ENCODE results near the gene ADAMTS3.

Gene ADAMTS3

GRCh38 chr4:72446353-72447055, 122.5 kb downstream of the ADAMTS3 start:
- Histone ChIP-seq H3K56ac (ENCODE audit: low read length) (no peak overlapping the region), H3K27ac (ENCODE audit: low read depth, low read length) (no peak overlapping the region), H2BK5ac (ENCODE audit: low read length) (no peak overlapping the region), H3K79me2 (ENCODE audit: control insufficient read depth, insufficient read depth, low read length) (no peaks in the 10 kb centered on the region), H2BK15ac (replicated peaks; ENCODE audit: low read depth) (no peak overlapping the region), H3K4ac (ENCODE audit: low read depth, low read length) (no peak overlapping the region), H3K23ac (ENCODE audit: low read length) (no peak overlapping the region), H4K5ac (ENCODE audit: low read length) (no peak overlapping the region), H3K4me3 (ENCODE audit: low read length) (no peak overlapping the region), H2AK5ac (ENCODE audit: low read length) (no peak overlapping the region), H3K4me2 (ENCODE audit: low read length) (no peak overlapping the region), H3K36me3 (ENCODE audit: control insufficient read depth, insufficient read depth, low read length) (no peaks in the 10 kb centered on the region), H3K27me3 (ENCODE audit: insufficient read depth, low read length, poor library complexity) (no peaks in the 10 kb centered on the region), H3K4me1 (ENCODE audit: control insufficient read depth, low read depth, low read length) (no peaks in the 10 kb centered on the region), H3K18ac (ENCODE audit: low read length) (no peak overlapping the region), H2BK120ac (ENCODE audit: low read depth, low read length) (no peak overlapping the region), H3K9ac (ENCODE audit: low read length) (no peak overlapping the region), H4K8ac (ENCODE audit: low read depth, low read length) (no peak overlapping the region), H3K79me1 (ENCODE audit: low read length) (no peaks in the 10 kb centered on the region)
- no CpG with 5 or more reads among the region's 3 CpGs for WGBS (ENCODE audit: extremely low coverage, insufficient coverage, low lambda C conversion rate)
- DNase-seq, result no peak

GRCh38 chr4:72444092-72444491, 124.9 kb downstream of the ADAMTS3 start:
- H2AK5ac ChIP-seq (ENCODE audit: low read length), result no peak overlapping the region
- H3K36me3 ChIP-seq (ENCODE audit: control insufficient read depth, insufficient read depth, low read length), result no peaks in the 10 kb centered on the region
- H3K4me3 ChIP-seq (ENCODE audit: low read length), result no peak overlapping the region
- no peak overlapping the region for H2BK15ac ChIP-seq (replicated peaks; ENCODE audit: low read depth)
- H2BK5ac ChIP-seq (ENCODE audit: low read length), result no peak overlapping the region
- H3K27me3 ChIP-seq (ENCODE audit: insufficient read depth, low read length, poor library complexity), result no peaks in the 10 kb centered on the region
- H3K56ac ChIP-seq (ENCODE audit: low read length), result no peak overlapping the region
- H3K18ac ChIP-seq (ENCODE audit: low read length), result no peak overlapping the region
- H3K4ac ChIP-seq (ENCODE audit: low read depth, low read length), result no peak overlapping the region
- no peak overlapping the region for H3K23ac ChIP-seq (ENCODE audit: low read length)
- no peaks in the 10 kb centered on the region for H3K79me1 ChIP-seq (ENCODE audit: low read length)
- no peak overlapping the region for H4K5ac ChIP-seq (ENCODE audit: low read length)
- no peak overlapping the region for H3K4me2 ChIP-seq (ENCODE audit: low read length)
- no peak overlapping the region for H3K27ac ChIP-seq (ENCODE audit: low read depth, low read length)
- no peak overlapping the region for H3K9ac ChIP-seq (ENCODE audit: low read length)
- H3K4me1 ChIP-seq (ENCODE audit: control insufficient read depth, low read depth, low read length), result no peaks in the 10 kb centered on the region
- H4K8ac ChIP-seq (ENCODE audit: low read depth, low read length), result no peak overlapping the region
- WGBS (ENCODE audit: extremely low coverage, insufficient coverage, low lambda C conversion rate), result no CpG with 5 or more reads among the region's 1 CpG
- H2BK120ac ChIP-seq (ENCODE audit: low read depth, low read length), result no peak overlapping the region
- no peaks in the 10 kb centered on the region for H3K79me2 ChIP-seq (ENCODE audit: control insufficient read depth, insufficient read depth, low read length)
- DNase-seq, result no peak

DNA sequence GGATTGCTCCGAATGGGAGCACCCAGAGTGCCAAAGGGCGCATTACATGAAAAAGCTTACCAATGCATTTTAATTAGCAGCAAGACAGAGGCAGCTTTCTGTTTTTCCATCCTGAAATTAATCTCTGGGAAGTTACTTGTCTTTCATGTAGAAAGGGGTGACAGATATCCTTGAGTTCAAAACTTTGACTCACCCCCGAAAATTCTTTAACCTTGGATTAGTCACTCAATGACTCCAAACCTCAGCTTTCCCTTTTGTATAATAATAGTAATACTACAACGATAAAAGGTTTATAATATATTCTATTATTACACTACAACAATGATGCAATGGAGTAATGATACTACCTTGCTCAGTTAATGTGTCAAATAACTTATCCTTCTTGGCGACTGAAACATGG, 126.3 kb downstream of the ADAMTS3 start:
- no peak overlapping the region for H3K4me3 ChIP-seq (ENCODE audit: low read length)
- no peak overlapping the region for H2AK5ac ChIP-seq (ENCODE audit: low read length)
- H3K27ac ChIP-seq (ENCODE audit: low read depth, low read length), result no peak overlapping the region
- no peak overlapping the region for H3K4me2 ChIP-seq (ENCODE audit: low read length)
- no peak overlapping the region for H3K4ac ChIP-seq (ENCODE audit: low read depth, low read length)
- H2BK15ac ChIP-seq (replicated peaks; ENCODE audit: low read depth), result no peak overlapping the region
- H4K8ac ChIP-seq (ENCODE audit: low read depth, low read length), result no peak overlapping the region
- H3K9ac ChIP-seq (ENCODE audit: low read length), result no peak overlapping the region
- no peak for DNase-seq
- no CpG with 5 or more reads among the region's 5 CpGs for WGBS (ENCODE audit: extremely low coverage, insufficient coverage, low lambda C conversion rate)
- H3K56ac ChIP-seq (ENCODE audit: low read length), result no peak overlapping the region
- H3K4me1 ChIP-seq (ENCODE audit: control insufficient read depth, low read depth, low read length), result no peaks in the 10 kb centered on the region
- no peak overlapping the region for H2BK5ac ChIP-seq (ENCODE audit: low read length)
- no peaks in the 10 kb centered on the region for H3K79me1 ChIP-seq (ENCODE audit: low read length)
- no peak overlapping the region for H2BK120ac ChIP-seq (ENCODE audit: low read depth, low read length)
- no peaks in the 10 kb centered on the region for H3K36me3 ChIP-seq (ENCODE audit: control insufficient read depth, insufficient read depth, low read length)
- H3K27me3 ChIP-seq (ENCODE audit: insufficient read depth, low read length, poor library complexity), result no peaks in the 10 kb centered on the region
- no peak overlapping the region for H4K5ac ChIP-seq (ENCODE audit: low read length)
- no peak overlapping the region for H3K23ac ChIP-seq (ENCODE audit: low read length)
- H3K18ac ChIP-seq (ENCODE audit: low read length), result no peak overlapping the region
- no peaks in the 10 kb centered on the region for H3K79me2 ChIP-seq (ENCODE audit: control insufficient read depth, insufficient read depth, low read length)

DNA sequence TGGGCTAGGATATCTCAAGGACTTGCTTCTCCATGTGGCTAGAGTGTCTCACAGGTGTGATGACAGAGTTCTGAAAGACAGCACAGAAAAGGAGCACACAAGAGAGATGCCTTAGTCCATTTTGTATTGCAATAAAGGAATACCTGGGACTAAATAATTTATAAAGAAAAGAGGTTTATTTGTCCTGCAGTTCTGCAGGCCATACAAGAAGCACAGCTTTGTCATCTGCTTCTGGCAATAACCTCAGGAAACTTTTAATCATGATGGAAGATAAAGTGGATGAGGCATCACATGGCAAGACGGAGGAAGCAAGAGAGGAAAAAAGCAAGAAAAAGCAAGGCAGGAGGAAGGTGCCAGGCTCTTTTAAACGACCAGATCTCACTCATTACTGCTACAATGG, 126.9 kb downstream of the ADAMTS3 start:
- Histone ChIP-seq H2BK15ac (replicated peaks; ENCODE audit: low read depth) (no peak overlapping the region), H3K18ac (ENCODE audit: low read length) (no peak overlapping the region), H3K27me3 (ENCODE audit: insufficient read depth, low read length, poor library complexity) (no peaks in the 10 kb centered on the region), H3K27ac (ENCODE audit: low read depth, low read length) (no peak overlapping the region), H2AK5ac (ENCODE audit: low read length) (no peak overlapping the region), H4K5ac (ENCODE audit: low read length) (no peak overlapping the region), H2BK120ac (ENCODE audit: low read depth, low read length) (no peak overlapping the region), H3K4me2 (ENCODE audit: low read length) (no peak overlapping the region), H3K4ac (ENCODE audit: low read depth, low read length) (no peak overlapping the region), H3K36me3 (ENCODE audit: control insufficient read depth, insufficient read depth, low read length) (no peaks in the 10 kb centered on the region), H4K8ac (ENCODE audit: low read depth, low read length) (no peak overlapping the region), H3K56ac (ENCODE audit: low read length) (no peak overlapping the region), H3K4me1 (ENCODE audit: control insufficient read depth, low read depth, low read length) (no peaks in the 10 kb centered on the region), H3K79me1 (ENCODE audit: low read length) (no peaks in the 10 kb centered on the region), H3K9ac (ENCODE audit: low read length) (no peak overlapping the region), H3K23ac (ENCODE audit: low read length) (no peak overlapping the region), H3K4me3 (ENCODE audit: low read length) (no peak overlapping the region), H2BK5ac (ENCODE audit: low read length) (no peak overlapping the region), H3K79me2 (ENCODE audit: control insufficient read depth, insufficient read depth, low read length) (no peaks in the 10 kb centered on the region)
- no peak for DNase-seq
- no CpG with 5 or more reads among the region's 2 CpGs for WGBS (ENCODE audit: extremely low coverage, insufficient coverage, low lambda C conversion rate)

- Histone ChIP-seq H4K5ac (ENCODE audit: low read length) (no peak overlapping the region), H3K4me2 (ENCODE audit: low read length) (no peak overlapping the region), H3K4ac (ENCODE audit: low read depth, low read length) (no peak overlapping the region), H3K56ac (ENCODE audit: low read length) (no peak overlapping the region), H3K36me3 (ENCODE audit: control insufficient read depth, insufficient read depth, low read length) (no peaks in the 10 kb centered on the region), H2BK5ac (ENCODE audit: low read length) (no peak overlapping the region), H3K4me3 (ENCODE audit: low read length) (no peak overlapping the region), H3K79me2 (ENCODE audit: control insufficient read depth, insufficient read depth, low read length) (no peaks in the 10 kb centered on the region), H2BK15ac (replicated peaks; ENCODE audit: low read depth) (no peak overlapping the region), H3K27me3 (ENCODE audit: insufficient read depth, low read length, poor library complexity) (no peaks in the 10 kb centered on the region), H3K23ac (ENCODE audit: low read length) (no peak overlapping the region), H3K9ac (ENCODE audit: low read length) (no peak overlapping the region), H3K4me1 (ENCODE audit: control insufficient read depth, low read depth, low read length) (no peaks in the 10 kb centered on the region), H2AK5ac (ENCODE audit: low read length) (no peak overlapping the region), H2BK120ac (ENCODE audit: low read depth, low read length) (no peak overlapping the region), H3K27ac (ENCODE audit: low read depth, low read length) (no peak overlapping the region), H3K18ac (ENCODE audit: low read length) (no peak overlapping the region), H4K8ac (ENCODE audit: low read depth, low read length) (no peak overlapping the region), H3K79me1 (ENCODE audit: low read length) (no peaks in the 10 kb centered on the region)
- no CpG with 5 or more reads among the region's 1 CpG for WGBS (ENCODE audit: extremely low coverage, insufficient coverage, low lambda C conversion rate)
- no peak for DNase-seq
Measured at GRCh38 chr4:72440386-72440785, 128.6 kb downstream of the ADAMTS3 start.

DNA sequence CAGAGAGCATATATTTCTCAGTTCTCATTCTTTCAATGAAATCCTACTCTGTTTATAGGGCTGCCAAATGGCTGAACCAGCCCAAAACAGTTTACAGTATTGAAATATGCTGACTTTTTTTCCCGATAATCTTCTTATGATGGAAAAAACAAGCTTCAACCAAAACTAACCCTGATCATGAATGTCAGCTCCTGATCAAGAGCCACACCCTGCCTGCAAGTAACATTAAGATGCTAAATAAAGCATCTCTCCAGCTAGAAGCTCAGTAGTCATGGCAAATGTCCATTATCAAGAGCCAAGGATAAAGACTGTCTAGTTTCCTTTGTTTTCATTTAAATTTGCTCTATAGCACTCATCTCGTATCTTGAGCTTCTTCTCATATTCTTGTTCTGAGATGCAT, 136.0 kb downstream of the ADAMTS3 start:
- no peak overlapping the region for H3K23ac ChIP-seq (ENCODE audit: low read length)
- no peak overlapping the region for H2BK120ac ChIP-seq (ENCODE audit: low read depth, low read length)
- H3K18ac ChIP-seq (ENCODE audit: low read length), result no peak overlapping the region
- no peaks in the 10 kb centered on the region for H3K79me2 ChIP-seq (ENCODE audit: control insufficient read depth, insufficient read depth, low read length)
- no peaks in the 10 kb centered on the region for H3K79me1 ChIP-seq (ENCODE audit: low read length)
- H3K27ac ChIP-seq (ENCODE audit: low read depth, low read length), result no peak overlapping the region
- no peak overlapping the region for H2BK15ac ChIP-seq (replicated peaks; ENCODE audit: low read depth)
- H3K4me3 ChIP-seq (ENCODE audit: low read length), result no peak overlapping the region
- no peaks in the 10 kb centered on the region for H3K4me1 ChIP-seq (ENCODE audit: control insufficient read depth, low read depth, low read length)
- no peak overlapping the region for H2AK5ac ChIP-seq (ENCODE audit: low read length)
- no peak overlapping the region for H3K56ac ChIP-seq (ENCODE audit: low read length)
- no peaks in the 10 kb centered on the region for H3K36me3 ChIP-seq (ENCODE audit: control insufficient read depth, insufficient read depth, low read length)
- H3K4ac ChIP-seq (ENCODE audit: low read depth, low read length), result no peak overlapping the region
- no peak overlapping the region for H4K5ac ChIP-seq (ENCODE audit: low read length)
- WGBS (ENCODE audit: extremely low coverage, insufficient coverage, low lambda C conversion rate), result no CpG with 5 or more reads among the region's 2 CpGs
- H2BK5ac ChIP-seq (ENCODE audit: low read length), result no peak overlapping the region
- no peak overlapping the region for H3K9ac ChIP-seq (ENCODE audit: low read length)
- DNase-seq, result no peak
- no peaks in the 10 kb centered on the region for H3K27me3 ChIP-seq (ENCODE audit: insufficient read depth, low read length, poor library complexity)
- H4K8ac ChIP-seq (ENCODE audit: low read depth, low read length), result no peak overlapping the region
- H3K4me2 ChIP-seq (ENCODE audit: low read length), result no peak overlapping the region
